Hematopoietic multipotent progenitor cell treated with erythropoietin and hydrocortisone succinate and interleukin-3 and kit ligand, for 15 days (in vitro differentiated cells): ENCODE measurements around the gene FCGBP.
"Not testable (repeated sequence)": the region's sequence is repeated elsewhere in the genome, so short reads cannot be mapped to it uniquely, and the experiment has no call there.

Source experiments
- DNase-seq: peaks from one replicate; pipeline ENCODE4 v3.0.0-alpha.2; 2015; ENCODE audit warnings: low spot score

The FCGBP gene

DNA sequence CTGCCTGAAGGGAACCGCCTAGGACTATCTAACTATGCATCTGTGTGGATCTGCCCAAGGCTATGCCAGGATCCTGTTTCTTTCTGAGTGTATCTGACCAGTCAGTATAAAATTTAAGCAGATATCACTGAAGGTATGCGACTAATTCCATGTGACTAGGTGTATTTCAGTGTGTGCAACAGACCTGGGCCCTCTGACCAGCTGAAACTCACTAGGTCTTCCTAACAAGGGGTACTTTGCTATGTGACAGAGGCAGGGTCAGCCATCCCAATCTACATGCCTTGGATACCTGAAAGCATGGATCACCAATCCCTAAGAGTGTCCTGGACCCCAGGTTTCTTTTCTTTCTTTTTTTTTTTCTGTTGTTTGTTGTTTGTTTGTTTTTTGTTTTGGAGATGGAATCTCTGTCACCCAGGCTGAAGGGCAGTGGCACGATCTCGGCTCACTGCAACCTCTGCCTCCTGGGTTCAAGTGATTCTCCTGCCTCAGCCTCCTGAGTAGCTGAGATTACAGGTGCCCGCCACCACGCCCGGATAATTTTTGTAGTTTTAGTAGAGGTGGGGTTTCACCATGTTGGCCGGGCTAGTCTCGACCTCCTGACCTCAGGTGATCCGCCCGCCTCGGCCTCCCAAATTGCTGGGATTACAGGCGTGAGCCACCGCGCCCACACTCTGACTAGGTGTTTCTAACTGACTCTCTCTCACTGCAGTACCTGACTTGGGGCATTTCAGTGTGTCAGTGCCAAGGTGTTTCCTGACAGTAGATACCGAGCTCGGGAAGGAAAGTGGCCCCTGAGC lies 43.5 kb downstream of the FCGBP start:
- no peak for DNase-seq

DNA sequence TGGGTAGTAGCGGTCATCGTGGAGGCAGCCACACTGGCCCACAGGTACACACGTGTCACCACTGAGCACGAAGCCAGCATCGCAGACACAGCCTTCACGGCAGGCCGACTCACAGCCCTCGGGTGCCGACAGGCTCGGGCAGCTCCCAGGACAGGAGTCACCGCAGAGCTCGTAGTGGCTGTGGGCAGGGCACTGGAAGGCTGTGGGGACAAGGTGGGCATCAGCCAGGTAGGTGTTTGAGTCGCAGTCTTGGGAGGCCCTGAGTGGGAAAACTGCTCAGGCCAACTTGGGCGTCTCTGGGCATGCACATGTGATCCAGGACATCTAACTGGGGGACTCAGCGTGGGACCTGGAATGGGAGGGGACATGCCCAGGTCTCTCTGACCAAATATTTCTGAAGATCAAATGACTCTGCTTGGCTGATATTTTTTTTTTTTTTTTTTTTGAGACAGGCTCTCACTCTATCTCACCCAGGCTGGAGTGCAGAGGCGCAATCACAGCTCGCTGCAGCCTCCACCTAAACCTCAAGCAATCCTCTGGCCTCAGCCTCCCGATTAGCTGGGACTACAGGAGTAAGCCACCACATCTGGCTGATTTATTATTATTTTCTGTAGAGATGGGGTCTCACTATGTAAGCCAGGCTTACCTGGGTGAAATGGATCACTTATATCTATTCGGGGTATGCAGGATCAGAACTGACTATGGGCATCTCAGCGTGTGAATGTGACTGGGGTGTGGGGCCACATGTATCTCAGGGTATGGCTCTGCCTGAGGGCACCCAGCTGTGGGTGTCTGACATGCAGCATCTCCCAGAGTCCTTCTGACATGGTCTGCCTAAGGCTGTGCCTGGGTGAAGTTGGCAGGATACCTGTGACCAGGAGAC lies 44.3 kb downstream of the FCGBP start:
- not testable (repeated sequence) for DNase-seq

GRCh38 chr19:39887456-39887951 lies 46.9 kb downstream of the FCGBP start:
- DNase-seq = not testable (repeated sequence)

GRCh38 chr19:39885821-39886554 lies 48.4 kb downstream of the FCGBP start:
- not testable (repeated sequence) for DNase-seq

- DNase-seq = not testable (repeated sequence)
Observed at GRCh38 chr19:39884721-39885120, 49.7 kb downstream of the FCGBP start.
